ENCODE measurements around the gene ATE1.

DNA sequence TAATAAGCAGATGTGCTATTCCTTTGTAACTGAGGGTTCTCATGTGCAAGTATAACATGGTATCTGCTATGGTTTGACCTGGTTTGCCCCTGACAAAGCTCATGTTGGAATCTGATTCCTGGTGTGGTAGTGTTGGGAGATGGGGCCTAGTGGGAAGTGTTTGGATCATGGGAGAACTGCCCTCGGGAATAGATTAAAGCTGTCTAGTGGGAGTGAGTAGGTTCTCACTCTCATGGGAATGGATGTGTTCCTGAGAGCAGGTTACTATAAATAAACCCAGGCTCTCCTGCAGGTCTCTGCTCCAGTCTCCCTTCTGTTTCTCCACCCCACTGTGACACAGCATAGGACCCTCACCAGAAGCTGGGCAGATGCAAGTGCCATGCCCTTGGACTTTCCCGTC lies 97.7 kb downstream of the ATE1 start:
- no peak for TF ChIP-seq POLR2A (IDR thresholded peaks at IDR 0.05)
- TF ChIP-seq EP300 (IDR thresholded peaks at IDR 0.05): no peak
- TF ChIP-seq, protein P1, sequence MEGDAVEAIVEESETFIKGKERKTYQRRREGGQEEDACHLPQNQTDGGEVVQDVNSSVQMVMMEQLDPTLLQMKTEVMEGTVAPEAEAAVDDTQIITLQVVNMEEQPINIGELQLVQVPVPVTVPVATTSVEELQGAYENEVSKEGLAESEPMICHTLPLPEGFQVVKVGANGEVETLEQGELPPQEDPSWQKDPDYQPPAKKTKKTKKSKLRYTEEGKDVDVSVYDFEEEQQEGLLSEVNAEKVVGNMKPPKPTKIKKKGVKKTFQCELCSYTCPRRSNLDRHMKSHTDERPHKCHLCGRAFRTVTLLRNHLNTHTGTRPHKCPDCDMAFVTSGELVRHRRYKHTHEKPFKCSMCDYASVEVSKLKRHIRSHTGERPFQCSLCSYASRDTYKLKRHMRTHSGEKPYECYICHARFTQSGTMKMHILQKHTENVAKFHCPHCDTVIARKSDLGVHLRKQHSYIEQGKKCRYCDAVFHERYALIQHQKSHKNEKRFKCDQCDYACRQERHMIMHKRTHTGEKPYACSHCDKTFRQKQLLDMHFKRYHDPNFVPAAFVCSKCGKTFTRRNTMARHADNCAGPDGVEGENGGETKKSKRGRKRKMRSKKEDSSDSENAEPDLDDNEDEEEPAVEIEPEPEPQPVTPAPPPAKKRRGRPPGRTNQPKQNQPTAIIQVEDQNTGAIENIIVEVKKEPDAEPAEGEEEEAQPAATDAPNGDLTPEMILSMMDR (IDR thresholded peaks at IDR 0.05): no peak
- no peak for TF ChIP-seq POLR2AphosphoS5 (IDR thresholded peaks at IDR 0.05)
